K562 (cell line): ENCODE measurements around the gene HPGDS. TPM values are rescaled to one million over a fixed set of nuclear protein-coding genes. Genes with fewer than 3 reads are reported as not detected.

Experiments
- ATAC-seq: fragments of 200-7000 bp; cut with Tn5 transposase; 3 replicates; pipeline ENCODE4 v1.9.1; 2020; ENCODE audit warnings: moderate library complexity
- BruUV-seq: library from RNA; stranded (reverse); fragments of 400-500 nt; replicated peaks from 2 replicates; lab custom pipeline; 2021; lab: Mats Ljungman, UMichigan
- CTCF ChIA-PET: fragments of 300-600 bp; formaldehyde crosslinking; extraction: SDS; loops from one replicate; lab custom pipeline; 2021; ENCODE audit warnings: low intra/inter-chr PET ratio; lab: Yijun Ruan, JAX
- POLR2A ChIA-PET: fragments of 300-600, 350-650 bp; sonication (Branson Sonifier 250); formaldehyde crosslinking; extraction: SDS; loops from one replicate; lab custom pipeline; 2021; ENCODE audit warnings: antibody characterized with exemption, inconsistent platforms; lab: Yijun Ruan, JAX
- DNase-seq, 4 experiments: peaks; one replicate each; pipeline versions ENCODE4 v3.0.0 to v3.0.0-alpha.2; 2011 to 2018; ENCODE audit warnings: low spot score in 3 of 4, mixed read lengths in 3 of 4; ENCODE audit errors: extremely low read depth in 1 of 4
- FAIRE-seq: peaks from 2 replicates; lab custom pipeline; 2011; peaks lifted over from hg19 to GRCh38; lab: Jason Lieb, UNC
- H2AFZ ChIP-seq: 2 replicates; pipeline ENCODE4 v1.6.0; 2011; ENCODE audit warnings: low read depth, low read length, control low read depth, inconsistent platforms
- H3K27ac ChIP-seq: fragments of 200-600 bp; 3 replicates; pipeline ENCODE4 v1.8.0; 2011; ENCODE audit warnings: low read depth, mild to moderate bottlenecking, control low read depth, inconsistent platforms, low read length, moderate library complexity, mixed read lengths; ENCODE audit errors: extremely low read depth
- H3K27me3 ChIP-seq, 2 experiments: fragments of 300-600 bp in 1 of 2; 2 replicates in 1 of 2; 3 replicates in 1 of 2; pipeline versions ENCODE4 v1.6.0 to v1.8.0; 2011; ENCODE audit warnings: inconsistent platforms in 2 of 2, low read length in 2 of 2, mild to moderate bottlenecking in 1 of 2, mixed read lengths in 1 of 2, moderate library complexity in 1 of 2; ENCODE audit not compliant: control insufficient read depth in 2 of 2, insufficient read depth in 2 of 2
- H3K36me3 ChIP-seq: fragments of 300-600 bp; 3 replicates; pipeline ENCODE4 v1.8.0; 2011; ENCODE audit warnings: mild to moderate bottlenecking, low read length, inconsistent platforms; ENCODE audit not compliant: control insufficient read depth, insufficient read depth
- H3K4me1 ChIP-seq, 2 experiments: fragments of 200-600 bp in 1 of 2; replicated peaks in 1 of 2; 2 replicates in 1 of 2; 3 replicates in 1 of 2; pipeline versions ENCODE4 v1.5.1 to v1.8.0; 2011; ENCODE audit warnings: inconsistent platforms in 2 of 2, low read length in 2 of 2, mild to moderate bottlenecking in 1 of 2, mixed read lengths in 1 of 2, moderate library complexity in 1 of 2; ENCODE audit not compliant: control insufficient read depth in 2 of 2, insufficient read depth in 2 of 2
- H3K4me2 ChIP-seq: 2 replicates; pipeline ENCODE4 v1.6.1; 2011; ENCODE audit warnings: low read length, control low read depth, inconsistent platforms, mixed read lengths; ENCODE audit not compliant: insufficient read depth
- H3K4me3 ChIP-seq: fragments of 200-600 bp; sonication (generic), shearing (Covaris generic); 2 replicates; pipeline ENCODE4 v1.5.1; 2016; ENCODE audit warnings: control low read depth, inconsistent platforms
- H3K79me2 ChIP-seq: fragments of 200-600 bp; 3 replicates; pipeline ENCODE4 v1.8.0; 2011; ENCODE audit warnings: low read length, inconsistent platforms; ENCODE audit not compliant: control insufficient read depth, insufficient read depth
- H3K9ac ChIP-seq, 2 experiments: 2 replicates each; pipeline versions ENCODE4 v1.6.0 to v1.6.1; 2011; ENCODE audit warnings: low read depth in 2 of 2, low read length in 2 of 2, control low read depth in 1 of 2, inconsistent platforms in 1 of 2, mild to moderate bottlenecking in 1 of 2, mixed read lengths in 1 of 2; ENCODE audit not compliant: insufficient read depth in 1 of 2
- H3K9me1 ChIP-seq: one replicate; pipeline ENCODE4 v1.6.0; 2011; ENCODE audit warnings: inconsistent platforms, mild to moderate bottlenecking, low read length, moderate library complexity; ENCODE audit not compliant: control insufficient read depth, insufficient read depth
- H3K9me3 ChIP-seq: replicated peaks from 2 replicates; pipeline ENCODE4 v1.5.1; 2011; ENCODE audit warnings: low read depth, low read length, inconsistent platforms; ENCODE audit not compliant: control insufficient read depth, insufficient read depth
- H4K20me1 ChIP-seq: replicated peaks from 2 replicates; pipeline ENCODE4 v1.6.1; 2011; ENCODE audit warnings: low read length, inconsistent platforms, mixed read lengths; ENCODE audit not compliant: control insufficient read depth, insufficient read depth
- C11orf30 ChIP-seq: fragments of 450-650 bp; IDR thresholded peaks from 2 replicates; pipeline ENCODE4 v1.6.1; 2016; ENCODE audit warnings: low read depth, mild to moderate bottlenecking
- MAFG ChIP-seq: fragments of 450-650 bp; conservative IDR thresholded peaks from 2 replicates; pipeline ENCODE4 v1.6.1; 2016; ENCODE audit warnings: missing genetic modification characterization, missing compliant biosample characterization
- NELFE ChIP-seq: IDR thresholded peaks from 2 replicates; pipeline ENCODE4 v1.6.1; 2011; ENCODE audit warnings: mild to moderate bottlenecking; ENCODE audit not compliant: insufficient read depth, insufficient read length
- NFE2 ChIP-seq: IDR thresholded peaks from 2 replicates; pipeline ENCODE4 v1.6.1; 2014; ENCODE audit warnings: antibody characterized with exemption, low read depth
- NFE2L1 ChIP-seq: fragments of 450-650 bp; IDR thresholded peaks from 2 replicates; pipeline ENCODE4 v1.6.1; 2016; ENCODE audit warnings: missing genetic modification characterization, low read depth, mild to moderate bottlenecking, missing compliant biosample characterization, moderate library complexity, borderline replicate concordance
- NFIX ChIP-seq: fragments of 250-450 bp; sonication (Bioruptor Pico); IDR thresholded peaks from 2 replicates; pipeline ENCODE4 v1.4.0; 2020; ENCODE audit warnings: low read depth, mild to moderate bottlenecking, moderate library complexity
- ZNF3 ChIP-seq: fragments of 250-450 bp; sonication (Bioruptor Pico); IDR thresholded peaks from 2 replicates; pipeline ENCODE4 v1.5.0; 2021; ENCODE audit warnings: mild to moderate bottlenecking, moderate library complexity
- ZNF316 ChIP-seq: fragments of 450-650 bp; IDR thresholded peaks from 2 replicates; pipeline ENCODE4 v1.6.1; 2016
- ZNF764 ChIP-seq: fragments of 250-450 bp; sonication (Bioruptor Pico); IDR thresholded peaks from 2 replicates; pipeline ENCODE4 v1.4.0; 2020; ENCODE audit warnings: low read depth, mild to moderate bottlenecking, moderate library complexity
- WGBS: fragments of 100-300 bp; shearing (Covaris generic); methylation state at CpG from one replicate; pipeline ENCODE4 v1.1.6; 2016; ENCODE audit warnings: low coverage, mixed read lengths; ENCODE audit not compliant: insufficient coverage; ENCODE audit errors: missing lambda C conversion rate; 5-methylcytosine and 5-hydroxymethylcytosine counted together
- in situ Hi-C: fragments of 300-500 bp; cut with MboI; formaldehyde crosslinking; loops from 4 replicates; pipeline ENCODE4 v1.15.0; 2018; ENCODE audit warnings: inconsistent platforms, mixed read lengths
- intact Hi-C: fragments of 100-400 bp; cut with micrococcal nuclease; formaldehyde crosslinking; loops from 2 replicates; pipeline ENCODE4 v1.14.2; 2022
- polyA plus RNA-seq, 8 experiments: library from polyadenylated mRNA; depleted of rRNA in 4 of 8; stranded (reverse) in 5 of 8; unstranded in 3 of 8; fragments of >200 nt; fragmentation: Nextera tagmentation in 2 of 8; fragmentation: Illumina TruSeq in 1 of 8; extraction: Ambion mirVana in 2 of 8; extraction: Trizol in 1 of 8; gene quantifications; 2 replicates each; pipeline versions ENCODE4 v1.2.1 to v1.2.3, GENCODE V29; 2011 to 2014; ENCODE audit warnings: inconsistent platforms in 1 of 8, missing spikeins in 1 of 8
- total RNA-seq, 7 experiments: library from RNA; depleted of rRNA in 6 of 7; stranded (reverse); fragments of >200 nt in 6 of 7; fragmentation: Illumina TruSeq in 2 of 7; extraction: Trizol in 2 of 7; gene quantifications; 2 replicates each; pipeline versions ENCODE4 v1.2.1 to v1.2.3, GENCODE V29; 2011 to 2021; ENCODE audit warnings: low replicate concordance in 1 of 7
- TF ChIP-seq, protein P1 (sequence below): fragments of 450-650 bp; IDR thresholded peaks from 2 replicates; pipeline ENCODE4 v1.6.1; 2017; ENCODE audit warnings: antibody characterized with exemption, mild to moderate bottlenecking

The HPGDS gene
- total and polyA plus RNA-seq, 9 of the 15 experiments (the other 6 are each of a cell fraction or from before 2014, with no cell fraction given): 0.07 to 0.36 (median 0.14) TPM; not detected in 4

DNA sequence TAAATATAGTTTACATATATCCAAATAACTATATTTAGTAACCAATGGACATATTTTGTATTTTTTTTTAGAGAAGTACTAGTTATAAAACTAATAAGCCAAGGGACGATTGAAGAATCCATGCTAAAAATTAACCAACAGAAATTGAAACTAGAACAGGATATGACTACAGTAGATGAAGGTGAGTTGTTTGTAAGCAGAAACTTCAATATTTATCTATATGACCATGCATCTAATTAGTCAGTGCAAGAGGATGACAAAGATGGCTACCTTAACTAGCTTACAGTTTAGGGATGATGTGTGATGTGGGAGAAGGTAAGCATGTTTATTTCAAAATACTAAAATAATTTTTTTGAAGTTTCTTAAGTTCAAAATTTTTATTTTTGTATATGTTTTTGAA is 57.7 kb downstream of the HPGDS start:
- ChIA-PET CTCF (no interaction called here), POLR2A (no interaction called here)
- in situ Hi-C loops (no loop called here), intact Hi-C loops (no loop called here)
- ATAC-seq (no peak), FAIRE-seq (no peak), DNase-seq (no peak)
- Histone ChIP-seq H3K4me3 (no peak overlapping the region), H3K79me2 (no peaks in the 10 kb centered on the region), H3K9ac (no peak overlapping the region), H3K9me1 (no peaks in the 10 kb centered on the region), H3K4me2 (no peak overlapping the region), H3K27me3 (no peaks in the 10 kb centered on the region), H3K36me3 (peaks cover 76% of the 10 kb centered on the region), H2AFZ (no peak overlapping the region), H4K20me1 (no peaks in the 10 kb centered on the region), H3K9me3 (no peaks in the 10 kb centered on the region), H3K4me1 (no peaks in the 10 kb centered on the region), H3K27ac (no peak overlapping the region)
- WGBS: 88% methylated on average over 1 of the region's 1 CpG
- BruUV-seq: no TSS peak
- TF ChIP-seq ZNF764 (no peak), NFIX (CRISPR knock-in tag) (no peak)

DNA sequence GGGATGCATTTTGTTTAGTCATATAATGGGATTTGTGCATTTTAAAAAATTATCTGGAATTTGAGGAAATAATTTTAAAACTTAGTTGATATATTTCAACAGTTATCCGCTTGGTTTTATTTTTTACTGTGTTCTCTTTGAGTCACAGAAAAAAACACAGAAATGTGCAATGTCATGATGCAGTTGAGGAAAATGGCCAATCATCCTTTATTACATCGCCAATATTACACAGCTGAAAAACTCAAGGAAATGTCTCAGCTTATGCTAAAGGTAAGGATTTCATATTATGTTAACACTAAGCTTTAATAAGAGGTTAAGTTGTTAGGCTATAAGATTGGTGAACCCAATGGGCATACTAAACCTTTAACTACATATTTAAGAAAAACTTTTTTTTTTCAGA is 63.9 kb downstream of the HPGDS start:
- WGBS: 78% methylated on average over 2 of the region's 2 CpGs
- no peaks in the 10 kb centered on the region for H3K9me3 ChIP-seq
- no peak overlapping the region for H3K4me3 ChIP-seq
- no peak overlapping the region for H3K9ac ChIP-seq
- H2AFZ ChIP-seq: no peak overlapping the region
- H3K4me2 ChIP-seq: no peak overlapping the region
- ATAC-seq (peak; percentile 35; the same call in 1 of the 3 replicates), DNase-seq (no peak), FAIRE-seq (peak; percentile 19)
- peaks cover 71% of the 10 kb centered on the region for H3K36me3 ChIP-seq
- in situ Hi-C loops: no loop called here
- no peaks in the 10 kb centered on the region for H3K27me3 ChIP-seq
- no peaks in the 10 kb centered on the region for H4K20me1 ChIP-seq
- POLR2A ChIA-PET: no interaction called here
- H3K4me1 ChIP-seq: no peaks in the 10 kb centered on the region
- CTCF ChIA-PET: no interaction called here
- intact Hi-C loops: no loop called here
- no TSS peak for BruUV-seq
- H3K9me1 ChIP-seq: no peaks in the 10 kb centered on the region
- TF ChIP-seq NFE2L1 (tag) (peak; percentile 44; the same call in 1 of the 2 replicates), ZNF3 (CRISPR knock-in tag) (no peak), ZNF316 (peak; percentile 95), MAFG (peak; percentile 90), C11orf30 (peak; percentile 78), NELFE (no peak), NFE2 (peak; percentile 46; the same call in 1 of the 2 replicates)
- TF ChIP-seq, protein P1, sequence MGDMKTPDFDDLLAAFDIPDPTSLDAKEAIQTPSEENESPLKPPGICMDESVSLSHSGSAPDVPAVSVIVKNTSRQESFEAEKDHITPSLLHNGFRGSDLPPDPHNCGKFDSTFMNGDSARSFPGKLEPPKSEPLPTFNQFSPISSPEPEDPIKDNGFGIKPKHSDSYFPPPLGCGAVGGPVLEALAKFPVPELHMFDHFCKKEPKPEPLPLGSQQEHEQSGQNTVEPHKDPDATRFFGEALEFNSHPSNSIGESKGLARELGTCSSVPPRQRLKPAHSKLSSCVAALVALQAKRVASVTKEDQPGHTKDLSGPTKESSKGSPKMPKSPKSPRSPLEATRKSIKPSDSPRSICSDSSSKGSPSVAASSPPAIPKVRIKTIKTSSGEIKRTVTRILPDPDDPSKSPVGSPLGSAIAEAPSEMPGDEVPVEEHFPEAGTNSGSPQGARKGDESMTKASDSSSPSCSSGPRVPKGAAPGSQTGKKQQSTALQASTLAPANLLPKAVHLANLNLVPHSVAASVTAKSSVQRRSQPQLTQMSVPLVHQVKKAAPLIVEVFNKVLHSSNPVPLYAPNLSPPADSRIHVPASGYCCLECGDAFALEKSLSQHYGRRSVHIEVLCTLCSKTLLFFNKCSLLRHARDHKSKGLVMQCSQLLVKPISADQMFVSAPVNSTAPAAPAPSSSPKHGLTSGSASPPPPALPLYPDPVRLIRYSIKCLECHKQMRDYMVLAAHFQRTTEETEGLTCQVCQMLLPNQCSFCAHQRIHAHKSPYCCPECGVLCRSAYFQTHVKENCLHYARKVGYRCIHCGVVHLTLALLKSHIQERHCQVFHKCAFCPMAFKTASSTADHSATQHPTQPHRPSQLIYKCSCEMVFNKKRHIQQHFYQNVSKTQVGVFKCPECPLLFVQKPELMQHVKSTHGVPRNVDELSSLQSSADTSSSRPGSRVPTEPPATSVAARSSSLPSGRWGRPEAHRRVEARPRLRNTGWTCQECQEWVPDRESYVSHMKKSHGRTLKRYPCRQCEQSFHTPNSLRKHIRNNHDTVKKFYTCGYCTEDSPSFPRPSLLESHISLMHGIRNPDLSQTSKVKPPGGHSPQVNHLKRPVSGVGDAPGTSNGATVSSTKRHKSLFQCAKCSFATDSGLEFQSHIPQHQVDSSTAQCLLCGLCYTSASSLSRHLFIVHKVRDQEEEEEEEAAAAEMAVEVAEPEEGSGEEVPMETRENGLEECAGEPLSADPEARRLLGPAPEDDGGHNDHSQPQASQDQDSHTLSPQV: peak; percentile 74
- H3K27ac ChIP-seq: peak overlapping the region; percentile 43; the same call in 2 of the 3 replicates
- no peaks in the 10 kb centered on the region for H3K79me2 ChIP-seq
